ENCODE results near the gene PTGER2.

Gene PTGER2

GRCh38 chr14:52310541-52310940, 3.6 kb upstream of the PTGER2 start:
- Histone ChIP-seq H3K9ac (ENCODE audit: low read length) (no peak overlapping the region), H3K4me1 (ENCODE audit: control insufficient read depth, insufficient read depth, low read length) (peaks cover 74% of the 10 kb centered on the region), H3K36me3 (ENCODE audit: control insufficient read depth, insufficient read depth, low read length) (no peaks in the 10 kb centered on the region), H3K4me3 (ENCODE audit: low read length) (no peak overlapping the region), H3K27me3 (ENCODE audit: control insufficient read depth, insufficient read depth, low read length) (no peaks in the 10 kb centered on the region), H3K9me3 (ENCODE audit: control insufficient read depth, low read length) (no peaks in the 10 kb centered on the region)

- Histone ChIP-seq H3K27me3 (ENCODE audit: control insufficient read depth, insufficient read depth, low read length) (no peaks in the 10 kb centered on the region), H3K9ac (ENCODE audit: low read length) (peak overlapping the region; percentile 80), H3K9me3 (ENCODE audit: control insufficient read depth, low read length) (no peaks in the 10 kb centered on the region), H3K4me3 (ENCODE audit: low read length) (no peak overlapping the region), H3K4me1 (ENCODE audit: control insufficient read depth, insufficient read depth, low read length) (peaks cover 55% of the 10 kb centered on the region), H3K36me3 (ENCODE audit: control insufficient read depth, insufficient read depth, low read length) (no peaks in the 10 kb centered on the region)
These were observed 1.2 kb upstream of the PTGER2 start for GRCh38 chr14:52312931-52313355.

- no peaks in the 10 kb centered on the region for H3K36me3 ChIP-seq (ENCODE audit: control insufficient read depth, insufficient read depth, low read length)
- peaks cover 51% of the 10 kb centered on the region for H3K4me1 ChIP-seq (ENCODE audit: control insufficient read depth, insufficient read depth, low read length)
These were observed 650 bp upstream of the PTGER2 start for GRCh38 chr14:52313462-52313861.

GRCh38 chr14:52314595-52315354, 663 bp downstream of the PTGER2 start:
- peaks cover 46% of the 10 kb centered on the region for H3K4me1 ChIP-seq (ENCODE audit: control insufficient read depth, insufficient read depth, low read length)
- H3K9me3 ChIP-seq (ENCODE audit: control insufficient read depth, low read length) = no peaks in the 10 kb centered on the region
- peak overlapping the region; percentile 80 for H3K9ac ChIP-seq (ENCODE audit: low read length)
- H3K27me3 ChIP-seq (ENCODE audit: control insufficient read depth, insufficient read depth, low read length) = no peaks in the 10 kb centered on the region
- H3K4me3 ChIP-seq (ENCODE audit: low read length) = peak overlapping the region; percentile 79
- H3K36me3 ChIP-seq (ENCODE audit: control insufficient read depth, insufficient read depth, low read length) = no peaks in the 10 kb centered on the region

More at GRCh38 chr14:52313462-52313861, 650 bp upstream of the PTGER2 start:
- H3K9me3 ChIP-seq (ENCODE audit: control insufficient read depth, low read length) = no peaks in the 10 kb centered on the region
- H3K27me3 ChIP-seq (ENCODE audit: control insufficient read depth, insufficient read depth, low read length) = no peaks in the 10 kb centered on the region
- H3K9ac ChIP-seq (ENCODE audit: low read length) = peak overlapping the region; percentile 80
- H3K4me3 ChIP-seq (ENCODE audit: low read length) = peak overlapping the region; percentile 79

- Histone ChIP-seq H3K9ac (ENCODE audit: low read length) (peak overlapping the region; percentile 80), H3K27me3 (ENCODE audit: control insufficient read depth, insufficient read depth, low read length) (no peaks in the 10 kb centered on the region), H3K4me1 (ENCODE audit: control insufficient read depth, insufficient read depth, low read length) (peaks cover 41% of the 10 kb centered on the region), H3K36me3 (ENCODE audit: control insufficient read depth, insufficient read depth, low read length) (no peaks in the 10 kb centered on the region), H3K9me3 (ENCODE audit: control insufficient read depth, low read length) (no peaks in the 10 kb centered on the region), H3K4me3 (ENCODE audit: low read length) (peak overlapping the region; percentile 79)
These were observed 1.2 kb downstream of the PTGER2 start for GRCh38 chr14:52315355-52315718.

- H3K4me1 ChIP-seq (ENCODE audit: control insufficient read depth, insufficient read depth, low read length) = peaks cover 14% of the 10 kb centered on the region
- no peaks in the 10 kb centered on the region for H3K9me3 ChIP-seq (ENCODE audit: control insufficient read depth, low read length)
- H3K36me3 ChIP-seq (ENCODE audit: control insufficient read depth, insufficient read depth, low read length) = no peaks in the 10 kb centered on the region
- no peak overlapping the region for H3K4me3 ChIP-seq (ENCODE audit: low read length)
- no peak overlapping the region for H3K9ac ChIP-seq (ENCODE audit: low read length)
- H3K27me3 ChIP-seq (ENCODE audit: control insufficient read depth, insufficient read depth, low read length) = no peaks in the 10 kb centered on the region
These were observed 4.0 kb downstream of the PTGER2 start for GRCh38 chr14:52318062-52318461.

GRCh38 chr14:52318826-52319645, 4.9 kb downstream of the PTGER2 start:
- H3K4me3 ChIP-seq (ENCODE audit: low read length) = no peak overlapping the region
- H3K9me3 ChIP-seq (ENCODE audit: control insufficient read depth, low read length) = no peaks in the 10 kb centered on the region
- H3K9ac ChIP-seq (ENCODE audit: low read length) = no peak overlapping the region
- peaks cover 6% of the 10 kb centered on the region for H3K4me1 ChIP-seq (ENCODE audit: control insufficient read depth, insufficient read depth, low read length)
- no peaks in the 10 kb centered on the region for H3K36me3 ChIP-seq (ENCODE audit: control insufficient read depth, insufficient read depth, low read length)
- no peaks in the 10 kb centered on the region for H3K27me3 ChIP-seq (ENCODE audit: control insufficient read depth, insufficient read depth, low read length)

- H3K4me1 ChIP-seq (ENCODE audit: control insufficient read depth, insufficient read depth, low read length) = peaks cover 6% of the 10 kb centered on the region
- H3K36me3 ChIP-seq (ENCODE audit: control insufficient read depth, insufficient read depth, low read length) = no peaks in the 10 kb centered on the region
- H3K9me3 ChIP-seq (ENCODE audit: control insufficient read depth, low read length) = no peaks in the 10 kb centered on the region
These were observed 5.8 kb downstream of the PTGER2 start for GRCh38 chr14:52319919-52320318.

GRCh38 chr14:52325126-52325525, 11.0 kb downstream of the PTGER2 start:
- peaks cover 6% of the 10 kb centered on the region for H3K4me1 ChIP-seq (ENCODE audit: control insufficient read depth, insufficient read depth, low read length)
- no peaks in the 10 kb centered on the region for H3K9me3 ChIP-seq (ENCODE audit: control insufficient read depth, low read length)
- H3K9ac ChIP-seq (ENCODE audit: low read length) = no peak overlapping the region
- no peak overlapping the region for H3K4me3 ChIP-seq (ENCODE audit: low read length)
- H3K27me3 ChIP-seq (ENCODE audit: control insufficient read depth, insufficient read depth, low read length) = no peaks in the 10 kb centered on the region
- H3K36me3 ChIP-seq (ENCODE audit: control insufficient read depth, insufficient read depth, low read length) = no peaks in the 10 kb centered on the region

More at GRCh38 chr14:52319919-52320318, 5.8 kb downstream of the PTGER2 start:
- H3K4me3 ChIP-seq (ENCODE audit: low read length) = no peak overlapping the region
- no peaks in the 10 kb centered on the region for H3K27me3 ChIP-seq (ENCODE audit: control insufficient read depth, insufficient read depth, low read length)
- no peak overlapping the region for H3K9ac ChIP-seq (ENCODE audit: low read length)

- Histone ChIP-seq H3K4me1 (ENCODE audit: control insufficient read depth, insufficient read depth, low read length) (peaks cover 6% of the 10 kb centered on the region), H3K9me3 (ENCODE audit: control insufficient read depth, low read length) (no peaks in the 10 kb centered on the region), H3K4me3 (ENCODE audit: low read length) (no peak overlapping the region), H3K27me3 (ENCODE audit: control insufficient read depth, insufficient read depth, low read length) (no peaks in the 10 kb centered on the region), H3K9ac (ENCODE audit: low read length) (no peak overlapping the region), H3K36me3 (ENCODE audit: control insufficient read depth, insufficient read depth, low read length) (no peaks in the 10 kb centered on the region)
These were observed 11.5 kb downstream of the PTGER2 start for GRCh38 chr14:52325630-52326029.

- H3K9me3 ChIP-seq (ENCODE audit: control insufficient read depth, low read length) = no peaks in the 10 kb centered on the region
- no peaks in the 10 kb centered on the region for H3K27me3 ChIP-seq (ENCODE audit: control insufficient read depth, insufficient read depth, low read length)
- peaks cover 6% of the 10 kb centered on the region for H3K4me1 ChIP-seq (ENCODE audit: control insufficient read depth, insufficient read depth, low read length)
- no peak overlapping the region for H3K9ac ChIP-seq (ENCODE audit: low read length)
- no peak overlapping the region for H3K4me3 ChIP-seq (ENCODE audit: low read length)
- no peaks in the 10 kb centered on the region for H3K36me3 ChIP-seq (ENCODE audit: control insufficient read depth, insufficient read depth, low read length)
These were observed 13.5 kb downstream of the PTGER2 start for GRCh38 chr14:52327374-52328226.
